CD14-positive monocyte (primary cell): Measurements from ENCODE around the gene ANKRD65. TPM values are rescaled to one million over a fixed set of nuclear protein-coding genes. Genes with fewer than 3 reads are reported as not detected.
"Not testable (repeated sequence)": the region's sequence is repeated elsewhere in the genome, so short reads cannot be mapped to it uniquely, and the experiment has no call there.

Experiments used
- DNase-seq, 3 donors: peaks; one replicate each; pipeline ENCODE4 v3.0.0-alpha.2; 2011 to 2022
- H2AFZ ChIP-seq: 2 replicates; pipeline ENCODE4 v1.6.0; 2012; ENCODE audit warnings: mild to moderate bottlenecking, low read depth, low read length, inconsistent platforms; ENCODE audit not compliant: insufficient read depth, poor library complexity, severe bottlenecking
- H3K27ac ChIP-seq, 2 donors: 1 replicate in 1 of 2; 2 replicates in 1 of 2; pipeline ENCODE4 v1.5.1; 2012 to 2013; ENCODE audit warnings: low read length in 2 of 2, control low read depth in 1 of 2, inconsistent platforms in 1 of 2, low read depth in 1 of 2, mild to moderate bottlenecking in 1 of 2
- H3K27me3 ChIP-seq, 2 donors: one replicate each; pipeline versions ENCODE4 v1.6.0 to v1.6.1; 2011 to 2013; ENCODE audit warnings: low read length in 2 of 2; ENCODE audit not compliant: control insufficient read depth in 2 of 2, insufficient read depth in 2 of 2
- H3K36me3 ChIP-seq, 2 donors: replicated peaks in 1 of 2; 1 replicate in 1 of 2; 2 replicates in 1 of 2; pipeline versions ENCODE4 v1.5.1 to v1.6.1; 2012 to 2013; ENCODE audit warnings: low read length in 2 of 2, control low read depth in 1 of 2, inconsistent platforms in 1 of 2, mild to moderate bottlenecking in 1 of 2; ENCODE audit not compliant: insufficient read depth in 2 of 2, control insufficient read depth in 1 of 2
- H3K4me1 ChIP-seq, 2 donors: 1 replicate in 1 of 2; 2 replicates in 1 of 2; pipeline versions ENCODE4 v1.5.1 to v1.6.1; 2012 to 2013; ENCODE audit warnings: low read length in 2 of 2, control low read depth in 1 of 2, inconsistent platforms in 1 of 2, mild to moderate bottlenecking in 1 of 2, moderate library complexity in 1 of 2; ENCODE audit not compliant: insufficient read depth in 2 of 2, control insufficient read depth in 1 of 2
- H3K4me2 ChIP-seq: replicated peaks from 2 replicates; pipeline ENCODE3; 2012; ENCODE audit warnings: low read length, moderate library complexity, mild to moderate bottlenecking; ENCODE audit not compliant: poor library complexity, severe bottlenecking; ENCODE audit errors: extremely low read depth
- H3K4me3 ChIP-seq, 3 experiments: fragments of 200-600 bp in 1 of 3; sonication (generic) in 1 of 3; replicated peaks in 1 of 3; 1 replicate in 2 of 3; 2 replicates in 1 of 3; pipeline ENCODE4 v1.5.1; 2011 to 2013; ENCODE audit warnings: low read length in 3 of 3, mild to moderate bottlenecking in 3 of 3, control low read depth in 2 of 3, low read depth in 2 of 3, inconsistent platforms in 1 of 3, moderate library complexity in 1 of 3
- H3K79me2 ChIP-seq: 2 replicates; pipeline ENCODE4 v1.6.0; 2012; ENCODE audit warnings: mild to moderate bottlenecking, control low read depth, inconsistent platforms, low read length, moderate library complexity; ENCODE audit not compliant: insufficient read depth
- H3K9ac ChIP-seq: 2 replicates; pipeline ENCODE4 v1.6.0; 2017; ENCODE audit warnings: low read length, mild to moderate bottlenecking; ENCODE audit not compliant: insufficient read depth, poor library complexity, severe bottlenecking
- H3K9me3 ChIP-seq, 2 donors: replicated peaks in 1 of 2; 1 replicate in 1 of 2; 2 replicates in 1 of 2; pipeline versions ENCODE4 v1.5.1 to v1.6.1; 2012 to 2013; ENCODE audit warnings: low read length in 2 of 2, control low read depth in 1 of 2; ENCODE audit not compliant: control insufficient read depth in 1 of 2, insufficient read depth in 1 of 2
- H4K20me1 ChIP-seq: 2 replicates; pipeline ENCODE4 v1.6.0; 2012; ENCODE audit warnings: mild to moderate bottlenecking, low read length, control low read depth, moderate library complexity; ENCODE audit not compliant: insufficient read depth
- H3K27ac Mint-ChIP-seq, 7 donors: one replicate each; pipeline ENCODE4 v1.8.0; 2020; ENCODE audit warnings: mild to moderate bottlenecking in 7 of 7, mixed read lengths in 7 of 7, moderate library complexity in 6 of 7, inconsistent platforms in 2 of 7
- H3K27me3 Mint-ChIP-seq, 3 donors: one replicate each; pipeline ENCODE4 v1.8.0; 2021 to 2022; ENCODE audit warnings: low read depth in 3 of 3, mild to moderate bottlenecking in 3 of 3, mixed read lengths in 3 of 3, moderate library complexity in 3 of 3, inconsistent platforms in 1 of 3
- H3K36me3 Mint-ChIP-seq, 2 donors: one replicate each; pipeline ENCODE4 v1.8.0; 2020; ENCODE audit warnings: mixed read lengths in 2 of 2, inconsistent platforms in 1 of 2, mild to moderate bottlenecking in 1 of 2
- H3K4me1 Mint-ChIP-seq: one replicate; pipeline ENCODE4 v1.8.0; 2020; ENCODE audit warnings: mild to moderate bottlenecking, mixed read lengths
- H3K4me3 Mint-ChIP-seq, 2 donors: one replicate each; pipeline ENCODE4 v1.8.0; 2020; ENCODE audit warnings: mild to moderate bottlenecking in 2 of 2, mixed read lengths in 2 of 2, moderate library complexity in 1 of 2
- H3K9me3 Mint-ChIP-seq, 7 donors: one replicate each; pipeline ENCODE4 v1.8.0; 2020 to 2022; ENCODE audit warnings: mixed read lengths in 7 of 7, mild to moderate bottlenecking in 6 of 7, moderate library complexity in 6 of 7, inconsistent platforms in 2 of 7
- CTCF ChIP-seq: fragments of 200-600 bp; IDR thresholded peaks from one replicate; pipeline ENCODE4 v1.8.0; 2022; ENCODE audit warnings: antibody characterized with exemption, mild to moderate bottlenecking
- WGBS: methylation state at CpG from one replicate; pipeline ENCODE4 v1.1.5; 2013; ENCODE audit warnings: missing lambda C conversion rate; ENCODE audit not compliant: insufficient coverage; 5-methylcytosine and 5-hydroxymethylcytosine counted together
- intact Hi-C, 2 donors: fragments of 100-400 bp; cut with micrococcal nuclease; formaldehyde crosslinking; loops; one replicate each; pipeline versions ENCODE4 v1.15.0 to v1.15.1; 2023
- polyA plus RNA-seq, 3 donors: library from polyadenylated mRNA; depleted of rRNA in 1 of 3; unstranded in 2 of 3; stranded (reverse) in 1 of 3; fragments of 300-500 nt in 2 of 3; fragments of >200 nt in 1 of 3; fragmentation: Illumina TruSeq in 2 of 3; gene quantifications; 1 replicate in 2 of 3; 2 replicates in 1 of 3; pipeline ENCODE4 v1.2.3, GENCODE V29; 2012 to 2021

Gene ANKRD65
- polyA plus RNA-seq, 3 donors: 0.04 TPM; not detected in 2

DNA sequence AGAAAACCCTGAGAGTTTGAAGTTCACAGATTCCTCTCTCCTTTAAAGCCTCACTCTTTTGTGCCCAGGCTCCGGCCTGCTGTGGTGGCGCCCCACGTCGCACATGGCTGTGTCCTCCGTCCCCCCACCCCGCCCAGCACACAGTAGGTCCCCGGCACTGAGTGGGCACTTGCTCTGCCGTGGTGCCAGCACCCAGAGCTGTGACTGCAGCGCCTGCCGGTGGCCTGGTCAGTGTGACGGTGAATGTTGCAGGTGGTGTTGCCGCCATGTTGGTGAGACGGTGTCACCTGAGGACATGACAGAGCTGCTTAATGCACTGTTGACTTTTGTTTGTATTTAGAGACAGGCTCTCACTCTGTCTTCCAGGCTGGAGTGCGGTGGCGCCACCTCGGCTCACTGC lies 31.8 kb upstream of the ANKRD65 start:
- no peaks in the 10 kb centered on the region for H3K9me3 Mint-ChIP-seq
- no peak overlapping the region for H3K4me2 ChIP-seq
- no peak overlapping the region for H3K4me3 ChIP-seq
- H3K9ac ChIP-seq: no peak overlapping the region
- no peaks in the 10 kb centered on the region for H3K4me1 Mint-ChIP-seq
- no peaks in the 10 kb centered on the region for H3K4me1 ChIP-seq
- no peak overlapping the region for H3K4me3 Mint-ChIP-seq
- no peaks in the 10 kb centered on the region for H4K20me1 ChIP-seq
- 95% methylated on average over 16 of the region's 16 CpGs for WGBS
- H3K27ac ChIP-seq: no peak overlapping the region
- no peaks in the 10 kb centered on the region for H3K36me3 Mint-ChIP-seq
- H3K27me3 ChIP-seq: no peaks in the 10 kb centered on the region
- H3K79me2 ChIP-seq: no peaks in the 10 kb centered on the region
- H3K36me3 ChIP-seq: no peaks in the 10 kb centered on the region
- peaks cover 1 to 20% (median 2%) of the 10 kb centered on the region in 3 donors for H3K27me3 Mint-ChIP-seq
- TF ChIP-seq CTCF: no peak
- peak overlapping the region in 1 of 7 donors; percentile 25 for H3K27ac Mint-ChIP-seq
- no peak overlapping the region for H2AFZ ChIP-seq
- intact Hi-C loops: no loop called here
- DNase-seq: no peak
- no peaks in the 10 kb centered on the region for H3K9me3 ChIP-seq

DNA sequence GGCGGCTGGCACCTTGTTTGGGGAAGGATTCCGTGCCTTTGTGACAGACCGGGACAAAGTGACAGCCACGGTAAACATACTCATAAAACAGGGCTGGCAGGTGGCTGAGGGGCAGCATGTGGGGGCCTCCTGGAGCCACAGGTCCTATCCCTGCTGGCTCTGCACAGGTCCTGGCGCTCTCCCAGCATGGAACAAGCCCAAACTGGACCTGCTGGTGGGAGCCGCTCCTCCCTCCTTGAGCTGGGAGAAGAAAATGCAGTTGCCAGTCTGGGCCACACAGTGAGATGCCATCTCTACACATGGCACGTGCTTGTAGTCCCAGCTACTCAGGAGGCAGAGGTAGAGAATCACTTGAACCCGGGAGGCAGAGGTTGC lies 31.3 kb upstream of the ANKRD65 start:
- H3K9me3 ChIP-seq, intact Hi-C loops, H3K36me3 ChIP-seq, H3K79me2 ChIP-seq, DNase-seq, H2AFZ ChIP-seq, H3K36me3 Mint-ChIP-seq, H3K27ac ChIP-seq, H3K27me3 ChIP-seq, H3K4me3 Mint-ChIP-seq, H4K20me1 ChIP-seq, H3K4me2 ChIP-seq, H3K4me3 ChIP-seq, H3K27ac Mint-ChIP-seq, H3K4me1 Mint-ChIP-seq, H3K4me1 ChIP-seq, H3K9ac ChIP-seq, H3K9me3 Mint-ChIP-seq: not testable (repeated sequence)
- WGBS: 67% methylated on average over 3 of the region's 8 CpGs
- H3K27me3 Mint-ChIP-seq: peaks cover 1 to 20% (median 2%) of the 10 kb centered on the region in 3 donors
